Mesenchymal stem cell (in vitro differentiated cells and primary cell): ENCODE measurements around the gene TRAPPC4.
A peak's percentile ranks its signal among the peaks of the same experiment; 100 is the strongest.
"Not testable (repeated sequence)": the region's sequence is repeated elsewhere in the genome, so short reads cannot be mapped to it uniquely, and the experiment has no call there.

Source experiments
- DNase-seq: peaks from one replicate; pipeline ENCODE4 v3.0.0-alpha.2; 2013
- H2AFZ ChIP-seq: one replicate; pipeline ENCODE4 v1.6.1; 2013; ENCODE audit warnings: low read depth, mild to moderate bottlenecking, control low read depth, inconsistent platforms, low read length, moderate library complexity
- H2AK5ac ChIP-seq: 2 replicates; pipeline ENCODE4 v1.6.1; 2013; ENCODE audit warnings: low read length, moderate library complexity, mild to moderate bottlenecking, inconsistent platforms; ENCODE audit not compliant: severe bottlenecking
- H2BK120ac ChIP-seq: one replicate; pipeline ENCODE4 v1.6.1; 2013; ENCODE audit warnings: low read depth, mild to moderate bottlenecking, inconsistent platforms, low read length, moderate library complexity
- H2BK12ac ChIP-seq, 2 experiments: one replicate each; pipeline ENCODE4 v1.6.1; 2013; ENCODE audit warnings: inconsistent platforms in 2 of 2, low read length in 2 of 2, mild to moderate bottlenecking in 2 of 2, moderate library complexity in 2 of 2, control low read depth in 1 of 2
- H2BK15ac ChIP-seq: one replicate; pipeline ENCODE4 v1.6.1; 2013; ENCODE audit warnings: mild to moderate bottlenecking, low read depth, inconsistent platforms; ENCODE audit not compliant: poor library complexity, severe bottlenecking
- H2BK5ac ChIP-seq: 2 replicates; pipeline ENCODE4 v1.6.1; 2013; ENCODE audit warnings: low read depth, mild to moderate bottlenecking, low read length, control low read depth, inconsistent platforms; ENCODE audit not compliant: poor library complexity, severe bottlenecking
- H3K14ac ChIP-seq, 2 experiments: one replicate each; pipeline ENCODE4 v1.6.1; 2013; ENCODE audit warnings: inconsistent platforms in 2 of 2, low read length in 2 of 2, control low read depth in 1 of 2, mild to moderate bottlenecking in 1 of 2, moderate library complexity in 1 of 2
- H3K18ac ChIP-seq, 2 experiments: one replicate each; pipeline ENCODE4 v1.6.1; 2013; ENCODE audit warnings: inconsistent platforms in 2 of 2, low read length in 2 of 2, control low read depth in 1 of 2, low read depth in 1 of 2, mild to moderate bottlenecking in 1 of 2
- H3K23ac ChIP-seq, 2 experiments: one replicate each; pipeline ENCODE4 v1.6.1; 2013; ENCODE audit warnings: inconsistent platforms in 2 of 2, low read length in 2 of 2, mild to moderate bottlenecking in 2 of 2, moderate library complexity in 2 of 2, control low read depth in 1 of 2
- H3K27ac ChIP-seq: 2 replicates; pipeline ENCODE4 v1.5.1; 2013; ENCODE audit warnings: mild to moderate bottlenecking, moderate library complexity, low read length, control low read depth, inconsistent platforms; ENCODE audit not compliant: poor library complexity, severe bottlenecking
- H3K27me3 ChIP-seq, 2 experiments: 2 replicates each; pipeline versions ENCODE4 v1.6.1 to v1.7.0; 2013; ENCODE audit warnings: low read length in 2 of 2, mild to moderate bottlenecking in 2 of 2, moderate library complexity in 2 of 2, control low read depth in 1 of 2, inconsistent platforms in 1 of 2; ENCODE audit not compliant: control insufficient read depth in 1 of 2, insufficient read depth in 1 of 2
- H3K36me3 ChIP-seq, 2 experiments: 2 replicates each; pipeline versions ENCODE4 v1.6.1 to v1.7.0; 2013; ENCODE audit warnings: low read length in 2 of 2, control low read depth in 1 of 2, inconsistent platforms in 1 of 2, low read depth in 1 of 2, mild to moderate bottlenecking in 1 of 2; ENCODE audit not compliant: insufficient read depth in 2 of 2, control insufficient read depth in 1 of 2
- H3K4ac ChIP-seq, 2 experiments: one replicate each; pipeline ENCODE4 v1.6.1; 2013; ENCODE audit warnings: inconsistent platforms in 2 of 2, low read length in 2 of 2, mild to moderate bottlenecking in 2 of 2, moderate library complexity in 2 of 2, control low read depth in 1 of 2, low read depth in 1 of 2
- H3K4me1 ChIP-seq: 2 replicates; pipeline ENCODE4 v1.6.1; 2013; ENCODE audit warnings: low read depth, low read length, control low read depth; ENCODE audit not compliant: control insufficient read depth, insufficient read depth
- H3K4me2 ChIP-seq: 2 replicates; pipeline ENCODE4 v1.6.1; 2013; ENCODE audit warnings: low read length, mild to moderate bottlenecking, inconsistent platforms; ENCODE audit not compliant: poor library complexity, severe bottlenecking
- H3K4me3 ChIP-seq, 2 experiments: 2 replicates each; pipeline versions ENCODE4 v1.5.1 to v1.7.0; 2013; ENCODE audit warnings: low read length in 2 of 2, mild to moderate bottlenecking in 2 of 2, control low read depth in 1 of 2, low read depth in 1 of 2; ENCODE audit not compliant: insufficient read depth in 1 of 2
- H3K79me1 ChIP-seq: replicated peaks from 2 replicates; pipeline ENCODE4 v1.6.1; 2013; ENCODE audit warnings: mild to moderate bottlenecking, control low read depth, low read length, inconsistent platforms; ENCODE audit not compliant: poor library complexity, severe bottlenecking
- H3K9ac ChIP-seq: 2 replicates; pipeline ENCODE4 v1.7.0; 2013; ENCODE audit warnings: mild to moderate bottlenecking, low read length, moderate library complexity
- H3K9me3 ChIP-seq: 2 replicates; pipeline ENCODE4 v1.7.0; 2013; ENCODE audit warnings: mild to moderate bottlenecking, low read length; ENCODE audit not compliant: control insufficient read depth
- H4K8ac ChIP-seq: one replicate; pipeline ENCODE4 v1.6.1; 2013; ENCODE audit warnings: inconsistent platforms, mild to moderate bottlenecking, low read length, moderate library complexity
- H4K91ac ChIP-seq: one replicate; pipeline ENCODE4 v1.6.1; 2013; ENCODE audit warnings: mild to moderate bottlenecking, low read length, inconsistent platforms
- WGBS: methylation state at CpG from one replicate; pipeline ENCODE4 v1.1.7; 2013; ENCODE audit warnings: mixed read lengths; 5-methylcytosine and 5-hydroxymethylcytosine counted together

The TRAPPC4 gene

GRCh38 chr11:119030329-119031047, 11.9 kb downstream of the TRAPPC4 start, which contains the start of gene SLC37A4:
SLC37A4 (minus strand) TSS chr11:119030877.
- Histone ChIP-seq H4K91ac (no peak within 1 kb of the TSS), H3K27ac (peak within 1 kb of the TSS; percentile 93), H3K14ac (peak within 1 kb of the TSS in 1 of 2 experiments; percentile 85), H2BK12ac (peak within 1 kb of the TSS in 1 of 2 experiments; percentile 37), H3K27me3 (no peaks in the 10 kb centered on the region), H2BK120ac (no peak within 1 kb of the TSS), H3K4me2 (peak within 1 kb of the TSS; percentile 88), H4K8ac (peak within 1 kb of the TSS; percentile 73), H3K9ac (peak within 1 kb of the TSS; percentile 85), H3K36me3 (peaks cover 15 to 28% of the 10 kb centered on the region in 2 experiments), H3K4me3 (peak within 1 kb of the TSS; percentile 89 to 95), H2AFZ (peak within 1 kb of the TSS; percentile 85), H3K4ac (peak within 1 kb of the TSS; percentile 53 to 69), H3K79me1 (peaks cover 24% of the 10 kb centered on the region), H2AK5ac (peak within 1 kb of the TSS; percentile 33), H2BK15ac (peak within 1 kb of the TSS; percentile 32), H2BK5ac (peak within 1 kb of the TSS; percentile 85), H3K18ac (peak within 1 kb of the TSS; percentile 15 to 81), H3K4me1 (peaks cover 41% of the 10 kb centered on the region), H3K23ac (peak within 1 kb of the TSS in 1 of 2 experiments; percentile 57), H3K9me3 (no peaks in the 10 kb centered on the region)
- under 1% methylated on average over 54 of the region's 67 CpGs for WGBS
- peak; percentile 96 for DNase-seq

- Histone ChIP-seq H3K79me1 (peaks cover 11% of the 10 kb centered on the region), H3K23ac (no peak overlapping the region), H3K27ac (no peak overlapping the region), H4K8ac (no peak overlapping the region), H3K4me3 (no peak overlapping the region), H3K18ac (no peak overlapping the region), H3K9me3 (no peaks in the 10 kb centered on the region), H2BK120ac (no peak overlapping the region), H3K36me3 (peaks cover 9 to 14% of the 10 kb centered on the region in 2 experiments), H3K27me3 (no peaks in the 10 kb centered on the region), H3K4ac (no peak overlapping the region), H3K4me2 (no peak overlapping the region), H3K9ac (no peak overlapping the region), H4K91ac (no peak overlapping the region), H2BK12ac (no peak overlapping the region), H3K14ac (no peak overlapping the region), H3K4me1 (peaks cover 30% of the 10 kb centered on the region), H2BK15ac (no peak overlapping the region), H2BK5ac (no peak overlapping the region), H2AK5ac (no peak overlapping the region), H2AFZ (no peak overlapping the region)
- 93% methylated on average over 7 of the region's 9 CpGs for WGBS
- no peak for DNase-seq
Observed at GRCh38 chr11:119031912-119032280, 13.3 kb downstream of the TRAPPC4 start.

GRCh38 chr11:119033421-119033820, 14.9 kb downstream of the TRAPPC4 start:
- H2BK5ac ChIP-seq, H2BK15ac ChIP-seq, H2AFZ ChIP-seq, H3K4me3 ChIP-seq, H3K9ac ChIP-seq, H3K14ac ChIP-seq, H3K27ac ChIP-seq, H2BK120ac ChIP-seq, H3K9me3 ChIP-seq, H3K79me1 ChIP-seq, H3K36me3 ChIP-seq, H3K4ac ChIP-seq, H3K23ac ChIP-seq, H3K27me3 ChIP-seq, H4K91ac ChIP-seq, H2BK12ac ChIP-seq, H4K8ac ChIP-seq, H3K4me2 ChIP-seq, H3K18ac ChIP-seq, DNase-seq, H2AK5ac ChIP-seq: not testable (repeated sequence)
- 73% methylated on average over 7 of the region's 10 CpGs for WGBS
- H3K4me1 ChIP-seq: peaks cover 15% of the 10 kb centered on the region

GRCh38 chr11:119034813-119035212, 16.2 kb downstream of the TRAPPC4 start:
- H2BK5ac ChIP-seq: no peak overlapping the region

More at GRCh38 chr11:119034813-119035212, 16.2 kb downstream of the TRAPPC4 start:
- H3K9me3 ChIP-seq: no peaks in the 10 kb centered on the region
- no peak overlapping the region for H4K8ac ChIP-seq
- H2BK12ac ChIP-seq: no peak overlapping the region
- H3K14ac ChIP-seq: no peak overlapping the region
- H2AFZ ChIP-seq: no peak overlapping the region
- no peak for DNase-seq
- H3K4me2 ChIP-seq: no peak overlapping the region
- no peak overlapping the region for H4K91ac ChIP-seq
- 90% methylated on average over 3 of the region's 3 CpGs for WGBS
- peaks cover 2% of the 10 kb centered on the region for H3K79me1 ChIP-seq
- peaks cover 0 to 4% of the 10 kb centered on the region in 2 experiments for H3K27me3 ChIP-seq
- H3K4me3 ChIP-seq: no peak overlapping the region
- no peak overlapping the region for H3K23ac ChIP-seq
- no peak overlapping the region for H3K4ac ChIP-seq
- H3K9ac ChIP-seq: no peak overlapping the region
- H3K4me1 ChIP-seq: peaks cover 3% of the 10 kb centered on the region
- H2AK5ac ChIP-seq: no peak overlapping the region
- H3K27ac ChIP-seq: no peak overlapping the region
- no peaks in the 10 kb centered on the region for H3K36me3 ChIP-seq
- no peak overlapping the region for H2BK120ac ChIP-seq
- no peak overlapping the region for H2BK15ac ChIP-seq
- no peak overlapping the region for H3K18ac ChIP-seq
